Activated B cell treated with CpG ODN at 0.5 μM for 24 hours (primary cell): ENCODE measurements around the gene AKAP11. TPM values are rescaled to one million over a fixed set of nuclear protein-coding genes. Genes with fewer than 3 reads are reported as not detected.

ENCODE experiments used
- ATAC-seq: fragments of 200-7000 bp; cut with Tn5 transposase; one replicate; pipeline ENCODE4 v1.10.0; 2021; ENCODE audit warnings: low read depth, mild to moderate bottlenecking, moderate library complexity
- CTCF ChIA-PET: fragments of 350-600 bp; sonication (Branson Sonifier 250); formaldehyde crosslinking; loops from one replicate; lab custom pipeline; 2021; ENCODE audit warnings: antibody characterized with exemption; lab: Charles Lee
- POLR2A ChIA-PET: fragments of 350-600 bp; sonication (Branson Sonifier 250); formaldehyde crosslinking; loops from one replicate; lab custom pipeline; 2021; ENCODE audit warnings: antibody characterized with exemption; lab: Charles Lee
- DNase-seq: peaks from one replicate; pipeline ENCODE4 v3.0.0; 2022
- H3K27ac Mint-ChIP-seq: one replicate; pipeline ENCODE4 v1.8.0; 2020; ENCODE audit warnings: mixed read lengths
- H3K27me3 Mint-ChIP-seq: one replicate; pipeline ENCODE4 v1.8.0; 2021; ENCODE audit warnings: mixed read lengths
- H3K36me3 Mint-ChIP-seq: one replicate; pipeline ENCODE4 v1.8.0; 2021; ENCODE audit warnings: low read depth, mixed read lengths
- H3K4me1 Mint-ChIP-seq: one replicate; pipeline ENCODE4 v1.8.0; 2021; ENCODE audit warnings: mixed read lengths
- H3K4me3 Mint-ChIP-seq: one replicate; pipeline ENCODE4 v1.8.0; 2020; ENCODE audit warnings: mild to moderate bottlenecking, mixed read lengths
- H3K9me3 Mint-ChIP-seq: one replicate; pipeline ENCODE4 v1.8.0; 2020; ENCODE audit warnings: mixed read lengths
- CTCF ChIP-seq: fragments of 200-600 bp; IDR thresholded peaks from one replicate; pipeline ENCODE4 v1.8.0; 2022; ENCODE audit warnings: antibody characterized with exemption, mild to moderate bottlenecking
- intact Hi-C: fragments of 100-400 bp; cut with micrococcal nuclease; formaldehyde crosslinking; loops from one replicate; pipeline ENCODE4 v1.15.1; 2024
- total RNA-seq: library from RNA; stranded (reverse); gene quantifications from 2 replicates; pipeline ENCODE4 v1.2.3, GENCODE V29; 2022

AKAP11 gene
- total RNA-seq, 1 donor from 2014 or later, result 42.8 TPM

- TF ChIP-seq CTCF, result no peak
- Mint-ChIP-seq H3K27me3 (no peaks in the 10 kb centered on the region), H3K4me3 (no peak overlapping the region), H3K4me1 (peaks cover 34% of the 10 kb centered on the region), H3K36me3 (peaks cover 16% of the 10 kb centered on the region), H3K9me3 (peaks cover 3% of the 10 kb centered on the region), H3K27ac (no peak overlapping the region)
- DNase-seq (no peak), ATAC-seq (no peak)
- ChIA-PET CTCF (interaction anchor here (0.7 kb wide), 1 partner anchor 39 kb away, joined by 3 read pairs; no protein-coding TSS in a partner anchor), POLR2A (interaction anchor here (0.6 to 1.1 kb wide), 2 partner anchors 9 kb away, joined by 3 read pairs; partner anchors contain the start of gene AKAP11)
- intact Hi-C loops, result no loop called here
These were observed 8.6 kb downstream of the AKAP11 start for GRCh38 chr13:42280537-42280936.

GRCh38 chr13:42283574-42283973, 11.6 kb downstream of the AKAP11 start:
- no peak overlapping the region for H3K4me3 Mint-ChIP-seq
- no peaks in the 10 kb centered on the region for H3K27me3 Mint-ChIP-seq
- intact Hi-C loops, result no loop called here

GRCh38 chr13:42284068-42284467, 12.1 kb downstream of the AKAP11 start:
- POLR2A ChIA-PET, result interaction anchor here (0.8 kb wide), 1 partner anchor 13 kb away, joined by 4 read pairs; no protein-coding TSS in a partner anchor
- no peaks in the 10 kb centered on the region for H3K27me3 Mint-ChIP-seq

More at GRCh38 chr13:42283574-42283973, 11.6 kb downstream of the AKAP11 start:
- CTCF ChIA-PET, result no interaction called here
- POLR2A ChIA-PET, result no interaction called here
- ATAC-seq, result no peak
- H3K27ac Mint-ChIP-seq, result no peak overlapping the region
- peaks cover 32% of the 10 kb centered on the region for H3K36me3 Mint-ChIP-seq
- TF ChIP-seq CTCF, result no peak
- peaks cover 26% of the 10 kb centered on the region for H3K4me1 Mint-ChIP-seq
- no peaks in the 10 kb centered on the region for H3K9me3 Mint-ChIP-seq
- DNase-seq, result no peak

GRCh38 chr13:42298392-42298791, 26.4 kb downstream of the AKAP11 start:
- Mint-ChIP-seq H3K4me3 (no peak overlapping the region), H3K27me3 (no peaks in the 10 kb centered on the region), H3K4me1 (no peaks in the 10 kb centered on the region), H3K9me3 (peaks cover 4% of the 10 kb centered on the region), H3K27ac (no peak overlapping the region), H3K36me3 (peaks cover 80% of the 10 kb centered on the region)
- no peak for TF ChIP-seq CTCF
- ChIA-PET CTCF (no interaction called here), POLR2A (no interaction called here)
- DNase-seq (no peak), ATAC-seq (no peak)
- intact Hi-C loops, result no loop called here

More at GRCh38 chr13:42284068-42284467, 12.1 kb downstream of the AKAP11 start:
- H3K9me3 Mint-ChIP-seq, result no peaks in the 10 kb centered on the region
- no peak for ATAC-seq
- H3K4me3 Mint-ChIP-seq, result no peak overlapping the region
- TF ChIP-seq CTCF, result no peak
- intact Hi-C loops, result no loop called here
- no peak overlapping the region for H3K27ac Mint-ChIP-seq
- no peak for DNase-seq
- H3K4me1 Mint-ChIP-seq, result peaks cover 30% of the 10 kb centered on the region
- H3K36me3 Mint-ChIP-seq, result peaks cover 37% of the 10 kb centered on the region
- CTCF ChIA-PET, result no interaction called here

GRCh38 chr13:42305503-42305902, 33.6 kb downstream of the AKAP11 start:
- Mint-ChIP-seq H3K36me3 (peaks cover 86% of the 10 kb centered on the region), H3K4me3 (no peak overlapping the region), H3K27ac (no peak overlapping the region), H3K9me3 (peaks cover 4% of the 10 kb centered on the region), H3K4me1 (peaks cover 2% of the 10 kb centered on the region), H3K27me3 (no peaks in the 10 kb centered on the region)
- CTCF ChIA-PET, result no interaction called here
- POLR2A ChIA-PET, result interaction anchor here (0.6 to 1.0 kb wide), 2 partner anchors 11 to 34 kb away, joined by 3 read pairs; partner anchors contain the start of gene AKAP11
- DNase-seq (no peak), ATAC-seq (no peak)
- no peak for TF ChIP-seq CTCF
- intact Hi-C loops, result no loop called here
